ENCODE data around the gene RPGRIP1L. TPM values are rescaled to one million over a fixed set of nuclear protein-coding genes. Genes with fewer than 3 reads are reported as not detected.

Gene RPGRIP1L
- total RNA-seq, 1 experiment from 2014 or later, result 3.8 TPM

- no peak overlapping the region for H2AFZ ChIP-seq (ENCODE audit: low read length)
- H3K27me3 ChIP-seq (ENCODE audit: low read length), result no peaks in the 10 kb centered on the region
- no peak overlapping the region for H3K9ac ChIP-seq (ENCODE audit: low read length)
- no TSS peak for BruUV-seq (replicated peaks)
- no peaks in the 10 kb centered on the region for H3K9me3 ChIP-seq (ENCODE audit: low read length)
- intact Hi-C loops (cut with micrococcal nuclease), result no loop called here
- no peaks in the 10 kb centered on the region for H3K9me2 ChIP-seq (replicated peaks; ENCODE audit: low read length)
- no peaks in the 10 kb centered on the region for H4K20me1 ChIP-seq (ENCODE audit: low read length)
- DNase-seq (no peak), ATAC-seq (no peak)
- no peak overlapping the region for H3K4me2 ChIP-seq (ENCODE audit: low read length)
- H3K4me3 ChIP-seq (ENCODE audit: low read length), result no peak overlapping the region
- no peaks in the 10 kb centered on the region for H3F3A ChIP-seq (ENCODE audit: low read length, unreplicated experiment)
- H3K79me2 ChIP-seq (ENCODE audit: low read length), result no peaks in the 10 kb centered on the region
- H3K27ac ChIP-seq (ENCODE audit: low read length), result no peak overlapping the region
- H3K4me1 ChIP-seq (ENCODE audit: insufficient read depth, low read length), result no peaks in the 10 kb centered on the region
- ChIA-PET POLR2A (ENCODE audit: unreplicated experiment) (interaction anchor here (0.6 kb wide), 1 partner anchor 43 kb away, joined by 3 read pairs; no protein-coding TSS in a partner anchor), CTCF (no interaction called here)
- TF ChIP-seq CTCF (conservative IDR thresholded peaks at IDR 0.05; ENCODE audit: low read depth, low read length) (no peak), EZH2 (IDR thresholded peaks at IDR 0.05; ENCODE audit: low read length, unreplicated experiment) (no peak), EZH2phosphoT487 (IDR thresholded peaks at IDR 0.05; ENCODE audit: borderline replicate concordance, low read length) (no peak)
- H3K36me3 ChIP-seq (ENCODE audit: low read depth, low read length), result no peaks in the 10 kb centered on the region
Measured at GRCh38 chr16:53681354-53681753, 22.3 kb downstream of the RPGRIP1L start.

GRCh38 chr16:53680756-53681155 is 22.9 kb downstream of the RPGRIP1L start:
- intact Hi-C loops (cut with micrococcal nuclease), result no loop called here
- Histone ChIP-seq H3K9ac (ENCODE audit: low read length) (no peak overlapping the region), H3F3A (ENCODE audit: low read length, unreplicated experiment) (no peaks in the 10 kb centered on the region), H3K36me3 (ENCODE audit: low read depth, low read length) (no peaks in the 10 kb centered on the region), H3K4me2 (ENCODE audit: low read length) (no peak overlapping the region), H3K4me1 (ENCODE audit: insufficient read depth, low read length) (no peaks in the 10 kb centered on the region), H4K20me1 (ENCODE audit: low read length) (no peaks in the 10 kb centered on the region), H2AFZ (ENCODE audit: low read length) (no peak overlapping the region), H3K9me2 (replicated peaks; ENCODE audit: low read length) (no peaks in the 10 kb centered on the region), H3K9me3 (ENCODE audit: low read length) (no peaks in the 10 kb centered on the region), H3K79me2 (ENCODE audit: low read length) (no peaks in the 10 kb centered on the region), H3K4me3 (ENCODE audit: low read length) (no peak overlapping the region), H3K27ac (ENCODE audit: low read length) (no peak overlapping the region), H3K27me3 (ENCODE audit: low read length) (no peaks in the 10 kb centered on the region)
- CTCF ChIA-PET, result no interaction called here
- DNase-seq (no peak), ATAC-seq (no peak)
- TF ChIP-seq EZH2 (IDR thresholded peaks at IDR 0.05; ENCODE audit: low read length, unreplicated experiment) (no peak), EZH2phosphoT487 (IDR thresholded peaks at IDR 0.05; ENCODE audit: borderline replicate concordance, low read length) (no peak), CTCF (conservative IDR thresholded peaks at IDR 0.05; ENCODE audit: low read depth, low read length) (no peak)
- no TSS peak for BruUV-seq (replicated peaks)
- POLR2A ChIA-PET (ENCODE audit: unreplicated experiment), result no interaction called here

- peak; percentile 42 for ATAC-seq
- Histone ChIP-seq H4K20me1 (ENCODE audit: low read length) (no peaks in the 10 kb centered on the region), H2AFZ (ENCODE audit: low read length) (no peak overlapping the region), H3K9me3 (ENCODE audit: low read length) (no peaks in the 10 kb centered on the region), H3K36me3 (ENCODE audit: low read depth, low read length) (no peaks in the 10 kb centered on the region), H3F3A (ENCODE audit: low read length, unreplicated experiment) (no peaks in the 10 kb centered on the region), H3K9ac (ENCODE audit: low read length) (no peak overlapping the region), H3K4me2 (ENCODE audit: low read length) (no peak overlapping the region), H3K27ac (ENCODE audit: low read length) (no peak overlapping the region), H3K27me3 (ENCODE audit: low read length) (no peaks in the 10 kb centered on the region), H3K9me2 (replicated peaks; ENCODE audit: low read length) (no peaks in the 10 kb centered on the region), H3K4me1 (ENCODE audit: insufficient read depth, low read length) (no peaks in the 10 kb centered on the region), H3K79me2 (ENCODE audit: low read length) (no peaks in the 10 kb centered on the region), H3K4me3 (ENCODE audit: low read length) (no peak overlapping the region)
- DNase-seq, result no peak
- BruUV-seq (replicated peaks), result no TSS peak
- POLR2A ChIA-PET (ENCODE audit: unreplicated experiment), result no interaction called here
- intact Hi-C loops (cut with micrococcal nuclease), result no loop called here
- CTCF ChIA-PET, result no interaction called here
- TF ChIP-seq EZH2phosphoT487 (IDR thresholded peaks at IDR 0.05; ENCODE audit: borderline replicate concordance, low read length), result no peak
- no peak for TF ChIP-seq EZH2 (IDR thresholded peaks at IDR 0.05; ENCODE audit: low read length, unreplicated experiment)
- TF ChIP-seq CTCF (conservative IDR thresholded peaks at IDR 0.05; ENCODE audit: low read depth, low read length), result no peak
Measured at GRCh38 chr16:53678756-53679343, 24.8 kb downstream of the RPGRIP1L start.

Measured in PC-3 (cell line).